Lower leg skin (tissue), 3 donors: Measurements from ENCODE around the gene IMMP2L.

ENCODE experiments used
- CTCF ChIP-seq, 3 donors: fragments of 450-650 bp; IDR thresholded peaks; one replicate each; pipeline ENCODE4 v1.5.1; 2016; ENCODE audit warnings: antibody characterized with exemption in 3 of 3, mild to moderate bottlenecking in 3 of 3, moderate library complexity in 2 of 3
- POLR2A ChIP-seq, 2 donors: fragments of 450-650 bp; IDR thresholded peaks; one replicate each; pipeline ENCODE4 v1.6.1; 2016 to 2017; ENCODE audit warnings: antibody characterized with exemption in 2 of 2, mild to moderate bottlenecking in 1 of 2, moderate library complexity in 1 of 2

- TF ChIP-seq CTCF (IDR thresholded peaks at IDR 0.05) (no peak), POLR2A (IDR thresholded peaks at IDR 0.05) (no peak)
Measured at GRCh38 chr7:110760341-110760740, 802.0 kb downstream of the IMMP2L start.
